Right renal cortex interstitium (tissue), 3 donors: ENCODE data around the gene CHD3. TPM values are rescaled to one million over a fixed set of nuclear protein-coding genes. Genes with fewer than 3 reads are reported as not detected.

Experiments
- polyA plus RNA-seq, 3 donors: library from polyadenylated mRNA; unstranded; fragments of 120-200 nt; gene quantifications; one replicate each; pipeline ENCODE4 v1.2.1, GENCODE V29; 2013; ENCODE audit not compliant: insufficient read length in 3 of 3

Gene CHD3
- polyA plus RNA-seq, 3 donors: 139 to 161 (median 150) TPM

Other genes with a start within 250 kb of the CHD3 start
- 10 to 100 TPM; 15.5 to 20.6 (median 20.4) TPM for gene ATP1B2, start 237.9 kb upstream of the CHD3 start, polyA plus RNA-seq
- 10 to 100 TPM; 66.7 to 68.6 (median 67.4) TPM for gene TP53, start 201.3 kb upstream of the CHD3 start, polyA plus RNA-seq
- gene WRAP53, start 200.3 kb upstream of the CHD3 start, polyA plus RNA-seq: 10 to 100 TPM; 12.8 to 13.6 (median 13.1) TPM
- 10 to 100 TPM; 19.9 to 23.7 (median 23.1) TPM for gene EFNB3, start 183.6 kb upstream of the CHD3 start, polyA plus RNA-seq
- under 1 TPM; 0.25 to 0.43 (median 0.25) TPM for gene DNAH2, start 171.0 kb upstream of the CHD3 start, polyA plus RNA-seq
- gene KDM6B, start 54.6 kb upstream of the CHD3 start, polyA plus RNA-seq: 10 to 100 TPM; 15.3 to 18.3 (median 17.9) TPM
- 10 to 100 TPM; 19.1 to 27.1 (median 23.0) TPM for gene TMEM88, start 33.7 kb upstream of the CHD3 start, polyA plus RNA-seq
- 10 to 100 TPM; 61.0 to 85.9 (median 73.0) TPM for gene NAA38, start 31.2 kb upstream of the CHD3 start, polyA plus RNA-seq
- 10 to 100 TPM; 23.1 to 24.3 (median 23.8) TPM for gene CYB5D1, start 30.8 kb upstream of the CHD3 start, polyA plus RNA-seq
- 1 to 10 TPM; 3.4 to 5.0 (median 4.3) TPM for gene RNF227, start 27.5 kb downstream of the CHD3 start, polyA plus RNA-seq
- 10 to 100 TPM in 1 of 3 donors, 1 to 10 TPM in 2; 5.9 to 10.2 (median 9.2) TPM for gene KCNAB3, start 41.1 kb downstream of the CHD3 start, polyA plus RNA-seq
- gene TRAPPC1, start 43.2 kb downstream of the CHD3 start, polyA plus RNA-seq: 100 to 1,000 TPM; 131 to 171 (median 162) TPM
- gene CNTROB, start 43.4 kb downstream of the CHD3 start, polyA plus RNA-seq: 10 to 100 TPM; 48.1 to 49.6 (median 48.6) TPM
- under 1 TPM; 0.03 to 0.35 (median 0.28) TPM for gene GUCY2D, start 113.8 kb downstream of the CHD3 start, polyA plus RNA-seq
- gene ALOX15B, start 150.3 kb downstream of the CHD3 start, polyA plus RNA-seq: 1 to 10 TPM in 2 of 3 donors, under 1 TPM in 1; 0.62 to 1.2 (median 1.1) TPM
- under 1 TPM; 0.54 to 0.91 (median 0.68) TPM for gene ALOX12B, start 198.9 kb downstream of the CHD3 start, polyA plus RNA-seq
- not detected for gene ALOXE3, start 229.7 kb downstream of the CHD3 start, polyA plus RNA-seq
- gene HES7, start 235.3 kb downstream of the CHD3 start, polyA plus RNA-seq: not detected